Measurements from ENCODE around the gene ELL2. TPM values are rescaled to one million over a fixed set of nuclear protein-coding genes. Genes with fewer than 3 reads are reported as not detected.
"Not testable (repeated sequence)": the region's sequence is repeated elsewhere in the genome, so short reads cannot be mapped to it uniquely, and the experiment has no call there.

ELL2 gene
- total and polyA plus RNA-seq, 9 of the 15 experiments (the other 6 are each of a cell fraction or from before 2014, with no cell fraction given) = 4.3 to 18.3 (median 14.5) TPM

DNA sequence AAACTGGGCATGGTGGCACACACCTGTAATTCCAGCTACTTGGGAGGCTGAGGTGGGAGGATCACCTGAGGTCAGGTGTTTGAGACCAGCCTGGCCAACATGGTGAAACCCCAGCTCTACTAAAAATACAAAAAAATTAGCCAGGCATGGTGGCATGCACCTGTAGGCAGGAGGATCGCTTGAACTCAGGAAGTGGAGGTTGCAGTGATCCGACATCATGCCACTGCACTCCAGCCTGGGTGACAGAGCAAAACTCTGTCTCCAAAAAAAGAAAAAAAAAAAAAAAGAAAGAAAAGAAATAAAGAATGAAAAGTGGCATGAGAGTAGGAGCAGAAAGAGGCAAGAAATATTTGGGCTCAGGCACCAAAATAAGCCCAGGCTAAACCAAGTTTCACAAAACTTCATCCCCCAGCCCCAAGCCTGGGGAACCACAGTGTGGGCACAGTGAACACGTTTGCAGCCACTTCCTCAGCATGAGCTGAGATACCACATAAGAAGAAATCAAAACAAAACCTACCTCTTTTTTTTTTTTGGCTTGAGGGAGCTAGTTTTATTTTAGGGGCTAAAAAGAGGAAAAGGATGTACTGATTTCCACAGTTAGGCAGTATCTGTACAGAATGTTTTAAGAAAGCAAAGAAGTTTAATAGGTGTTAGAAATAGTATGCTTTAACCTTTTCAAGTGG, 92.3 kb downstream of the ELL2 start:
- H3K4me2 ChIP-seq (ENCODE audit: insufficient read depth, low read length); H4K20me1 ChIP-seq (replicated peaks; ENCODE audit: control insufficient read depth, insufficient read depth, low read length); FAIRE-seq; intact Hi-C loops (cut with micrococcal nuclease); H3K4me3 ChIP-seq; H3K27ac ChIP-seq (ENCODE audit: extremely low read depth, low read depth, low read length); BruUV-seq (replicated peaks); CTCF ChIA-PET (ENCODE audit: low intra/inter-chr PET ratio); H3K4me1 ChIP-seq (replicated peaks in 1 of 2; ENCODE audit: control insufficient read depth in 2 of 2, insufficient read depth in 2 of 2, low read length in 2 of 2); ATAC-seq; H3K79me2 ChIP-seq (ENCODE audit: control insufficient read depth, insufficient read depth, low read length); H3K36me3 ChIP-seq (ENCODE audit: control insufficient read depth, insufficient read depth, low read length); H3K9me3 ChIP-seq (replicated peaks; ENCODE audit: control insufficient read depth, insufficient read depth, low read depth, low read length); H3K9me1 ChIP-seq (ENCODE audit: control insufficient read depth, insufficient read depth, low read length); H3K9ac ChIP-seq (ENCODE audit: insufficient read depth in 1 of 2, low read depth in 2 of 2, low read length in 2 of 2); H3K27me3 ChIP-seq (ENCODE audit: control insufficient read depth in 2 of 2, insufficient read depth in 2 of 2, low read length in 2 of 2); in situ Hi-C loops (cut with MboI); H2AFZ ChIP-seq (ENCODE audit: low read depth, low read length); DNase-seq (ENCODE audit: extremely low read depth in 1 of 4, low spot score in 3 of 4): not testable (repeated sequence)
- POLR2A ChIA-PET = interaction anchor here (0.6 to 2.2 kb wide), 6 partner anchors 10 to 784 kb away, joined by 3 to 6 read pairs (median 4); no protein-coding TSS in a partner anchor
- WGBS (ENCODE audit: insufficient coverage, low coverage, missing lambda C conversion rate) = 5% methylated on average over 3 of the region's 3 CpGs

DNA sequence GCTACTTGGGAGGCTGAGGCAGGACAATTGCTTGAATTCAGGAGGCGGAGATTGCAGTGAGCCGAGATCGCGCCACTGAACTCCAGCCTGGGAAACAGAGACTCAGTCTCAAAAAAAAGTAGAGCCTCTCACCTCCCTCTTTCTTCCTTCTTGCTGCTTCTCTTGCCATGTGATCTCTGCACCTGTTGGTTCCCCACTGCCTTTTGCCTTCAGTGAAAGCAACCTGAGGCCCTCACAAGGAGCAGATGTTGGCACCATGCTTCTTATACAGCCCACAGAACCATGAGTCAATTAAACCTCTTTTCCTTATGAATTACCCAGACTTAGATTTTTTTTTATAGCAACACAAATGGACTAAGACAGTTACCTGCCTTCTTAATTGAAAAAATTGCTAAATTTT, 93.5 kb downstream of the ELL2 start:
- POLR2A ChIA-PET = interaction anchor here (1.0 kb wide), 1 partner anchor 222 kb away, joined by 3 read pairs; no protein-coding TSS in a partner anchor
- H3K4me3 ChIP-seq = no peak overlapping the region
- TF ChIP-seq, protein P1, sequence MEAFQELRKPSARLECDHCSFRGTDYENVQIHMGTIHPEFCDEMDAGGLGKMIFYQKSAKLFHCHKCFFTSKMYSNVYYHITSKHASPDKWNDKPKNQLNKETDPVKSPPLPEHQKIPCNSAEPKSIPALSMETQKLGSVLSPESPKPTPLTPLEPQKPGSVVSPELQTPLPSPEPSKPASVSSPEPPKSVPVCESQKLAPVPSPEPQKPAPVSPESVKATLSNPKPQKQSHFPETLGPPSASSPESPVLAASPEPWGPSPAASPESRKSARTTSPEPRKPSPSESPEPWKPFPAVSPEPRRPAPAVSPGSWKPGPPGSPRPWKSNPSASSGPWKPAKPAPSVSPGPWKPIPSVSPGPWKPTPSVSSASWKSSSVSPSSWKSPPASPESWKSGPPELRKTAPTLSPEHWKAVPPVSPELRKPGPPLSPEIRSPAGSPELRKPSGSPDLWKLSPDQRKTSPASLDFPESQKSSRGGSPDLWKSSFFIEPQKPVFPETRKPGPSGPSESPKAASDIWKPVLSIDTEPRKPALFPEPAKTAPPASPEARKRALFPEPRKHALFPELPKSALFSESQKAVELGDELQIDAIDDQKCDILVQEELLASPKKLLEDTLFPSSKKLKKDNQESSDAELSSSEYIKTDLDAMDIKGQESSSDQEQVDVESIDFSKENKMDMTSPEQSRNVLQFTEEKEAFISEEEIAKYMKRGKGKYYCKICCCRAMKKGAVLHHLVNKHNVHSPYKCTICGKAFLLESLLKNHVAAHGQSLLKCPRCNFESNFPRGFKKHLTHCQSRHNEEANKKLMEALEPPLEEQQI (IDR thresholded peaks at IDR 0.05) = no peak
- TF ChIP-seq ZNF41 (CRISPR knock-in tag; conservative IDR thresholded peaks at IDR 0.05) (no peak), GTF2F1 (IDR thresholded peaks at IDR 0.05; ENCODE audit: low read depth, low read length) (no peak), SRSF1 (IDR thresholded peaks at IDR 0.05; ENCODE audit: low read depth, low read length) (no peak), HNRNPK (IDR thresholded peaks at IDR 0.05; ENCODE audit: low read depth, low read length, poor library complexity, severe bottlenecking) (no peak), EGR1 (conservative IDR thresholded peaks at IDR 0.05) (no peak), CBX1 (IDR thresholded peaks at IDR 0.05; ENCODE audit: low read depth) (no peak), HCFC1 (IDR thresholded peaks at IDR 0.05; ENCODE audit: low read depth, low read length) (no peak)
- TF ChIP-seq, protein P2, sequence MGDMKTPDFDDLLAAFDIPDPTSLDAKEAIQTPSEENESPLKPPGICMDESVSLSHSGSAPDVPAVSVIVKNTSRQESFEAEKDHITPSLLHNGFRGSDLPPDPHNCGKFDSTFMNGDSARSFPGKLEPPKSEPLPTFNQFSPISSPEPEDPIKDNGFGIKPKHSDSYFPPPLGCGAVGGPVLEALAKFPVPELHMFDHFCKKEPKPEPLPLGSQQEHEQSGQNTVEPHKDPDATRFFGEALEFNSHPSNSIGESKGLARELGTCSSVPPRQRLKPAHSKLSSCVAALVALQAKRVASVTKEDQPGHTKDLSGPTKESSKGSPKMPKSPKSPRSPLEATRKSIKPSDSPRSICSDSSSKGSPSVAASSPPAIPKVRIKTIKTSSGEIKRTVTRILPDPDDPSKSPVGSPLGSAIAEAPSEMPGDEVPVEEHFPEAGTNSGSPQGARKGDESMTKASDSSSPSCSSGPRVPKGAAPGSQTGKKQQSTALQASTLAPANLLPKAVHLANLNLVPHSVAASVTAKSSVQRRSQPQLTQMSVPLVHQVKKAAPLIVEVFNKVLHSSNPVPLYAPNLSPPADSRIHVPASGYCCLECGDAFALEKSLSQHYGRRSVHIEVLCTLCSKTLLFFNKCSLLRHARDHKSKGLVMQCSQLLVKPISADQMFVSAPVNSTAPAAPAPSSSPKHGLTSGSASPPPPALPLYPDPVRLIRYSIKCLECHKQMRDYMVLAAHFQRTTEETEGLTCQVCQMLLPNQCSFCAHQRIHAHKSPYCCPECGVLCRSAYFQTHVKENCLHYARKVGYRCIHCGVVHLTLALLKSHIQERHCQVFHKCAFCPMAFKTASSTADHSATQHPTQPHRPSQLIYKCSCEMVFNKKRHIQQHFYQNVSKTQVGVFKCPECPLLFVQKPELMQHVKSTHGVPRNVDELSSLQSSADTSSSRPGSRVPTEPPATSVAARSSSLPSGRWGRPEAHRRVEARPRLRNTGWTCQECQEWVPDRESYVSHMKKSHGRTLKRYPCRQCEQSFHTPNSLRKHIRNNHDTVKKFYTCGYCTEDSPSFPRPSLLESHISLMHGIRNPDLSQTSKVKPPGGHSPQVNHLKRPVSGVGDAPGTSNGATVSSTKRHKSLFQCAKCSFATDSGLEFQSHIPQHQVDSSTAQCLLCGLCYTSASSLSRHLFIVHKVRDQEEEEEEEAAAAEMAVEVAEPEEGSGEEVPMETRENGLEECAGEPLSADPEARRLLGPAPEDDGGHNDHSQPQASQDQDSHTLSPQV (IDR thresholded peaks at IDR 0.05) = no peak

More for the DNA sequence above, 93.5 kb downstream of the ELL2 start:
- no peaks in the 10 kb centered on the region for H3K27me3 ChIP-seq (ENCODE audit: control insufficient read depth in 2 of 2, insufficient read depth in 2 of 2, low read length in 2 of 2)
- no TSS peak for BruUV-seq (replicated peaks)
- H3K27ac ChIP-seq (ENCODE audit: extremely low read depth, low read depth, low read length) = no peak overlapping the region
- ATAC-seq = no peak
- no peak overlapping the region for H3K4me2 ChIP-seq (ENCODE audit: insufficient read depth, low read length)
- no peaks in the 10 kb centered on the region for H4K20me1 ChIP-seq (replicated peaks; ENCODE audit: control insufficient read depth, insufficient read depth, low read length)
- WGBS (ENCODE audit: insufficient coverage, low coverage, missing lambda C conversion rate) = 61% methylated on average over 4 of the region's 4 CpGs
- peaks cover 4 to 9% of the 10 kb centered on the region in 2 experiments; a peak in 4 of 5 replicates for H3K4me1 ChIP-seq (replicated peaks in 1 of 2; ENCODE audit: control insufficient read depth in 2 of 2, insufficient read depth in 2 of 2, low read length in 2 of 2)
- intact Hi-C loops (cut with micrococcal nuclease) = no loop called here
- H3K9ac ChIP-seq (ENCODE audit: insufficient read depth in 1 of 2, low read depth in 2 of 2, low read length in 2 of 2) = no peak overlapping the region
- no peak for FAIRE-seq
- CTCF ChIA-PET (ENCODE audit: low intra/inter-chr PET ratio) = interaction anchor here (0.7 kb wide), 1 partner anchor 654 kb away, joined by 4 read pairs; no protein-coding TSS in a partner anchor
- DNase-seq (ENCODE audit: extremely low read depth in 1 of 4, low spot score in 3 of 4) = no peak
- no peaks in the 10 kb centered on the region for H3K36me3 ChIP-seq (ENCODE audit: control insufficient read depth, insufficient read depth, low read length)
- no peaks in the 10 kb centered on the region for H3K9me1 ChIP-seq (ENCODE audit: control insufficient read depth, insufficient read depth, low read length)
- H3K9me3 ChIP-seq (replicated peaks; ENCODE audit: control insufficient read depth, insufficient read depth, low read depth, low read length) = no peaks in the 10 kb centered on the region
- H3K79me2 ChIP-seq (ENCODE audit: control insufficient read depth, insufficient read depth, low read length) = no peaks in the 10 kb centered on the region
- H2AFZ ChIP-seq (ENCODE audit: low read depth, low read length) = no peak overlapping the region
- in situ Hi-C loops (cut with MboI) = no loop called here

All from K562 (cell line).